ENCODE measurements around the gene EBI3. TPM values are rescaled to one million over a fixed set of nuclear protein-coding genes. Genes with fewer than 3 reads are reported as not detected.
"Not testable (repeated sequence)": the region's sequence is repeated elsewhere in the genome, so short reads cannot be mapped to it uniquely, and the experiment has no call there.

The EBI3 gene
- total RNA-seq, 1 experiment from 2014 or later: 2.7 TPM

- DNase-seq (ENCODE audit: low read depth): peak; percentile 62
Measured at GRCh38 chr19:4234142-4234861, 5.0 kb downstream of the EBI3 start.

GRCh38 chr19:4234862-4235201 lies 5.5 kb downstream of the EBI3 start:
- no peak for DNase-seq (ENCODE audit: low read depth)

- DNase-seq (ENCODE audit: low read depth): not testable (repeated sequence)
Measured at GRCh38 chr19:4237510-4237909, 8.2 kb downstream of the EBI3 start.

GRCh38 chr19:4238831-4239230 lies 9.5 kb downstream of the EBI3 start:
- DNase-seq (ENCODE audit: low read depth): no peak

GRCh38 chr19:4241824-4242430 lies 12.6 kb downstream of the EBI3 start:
- DNase-seq (ENCODE audit: low read depth): no peak

- DNase-seq (ENCODE audit: low read depth): not testable (repeated sequence)
Measured at GRCh38 chr19:4245938-4246337, 16.6 kb downstream of the EBI3 start.

- peak; percentile 99 for DNase-seq (ENCODE audit: low read depth)
Measured at GRCh38 chr19:4246767-4247593, 17.7 kb downstream of the EBI3 start, which contains the start of gene YJU2. Gene YJU2, plus strand, starts transcription at chr19:4247080. Its CDS starts 67 bp downstream, at chr19:4247147.

- no peak for DNase-seq (ENCODE audit: low read depth)
Measured at GRCh38 chr19:4256563-4256962, 27.2 kb downstream of the EBI3 start.

GRCh38 chr19:4257025-4257424 lies 27.7 kb downstream of the EBI3 start:
- DNase-seq (ENCODE audit: low read depth): no peak

GRCh38 chr19:4258181-4258580 lies 28.9 kb downstream of the EBI3 start:
- no peak for DNase-seq (ENCODE audit: low read depth)

GRCh38 chr19:4260613-4261191 lies 31.4 kb downstream of the EBI3 start:
- no peak for DNase-seq (ENCODE audit: low read depth)

GRCh38 chr19:4264812-4265211 lies 35.5 kb downstream of the EBI3 start:
- no peak for DNase-seq (ENCODE audit: low read depth)

GRCh38 chr19:4266253-4267000 lies 37.1 kb downstream of the EBI3 start:
- no peak for DNase-seq (ENCODE audit: low read depth)

- DNase-seq (ENCODE audit: low read depth): peak; percentile 48
Measured at GRCh38 chr19:4267101-4267900, 38.0 kb downstream of the EBI3 start.

GRCh38 chr19:4267901-4268815 lies 38.8 kb downstream of the EBI3 start:
- no peak for DNase-seq (ENCODE audit: low read depth)

GRCh38 chr19:4268816-4269430 lies 39.6 kb downstream of the EBI3 start:
- DNase-seq (ENCODE audit: low read depth): no peak

GRCh38 chr19:4272894-4273293 lies 43.6 kb downstream of the EBI3 start:
- no peak for DNase-seq (ENCODE audit: low read depth)

GRCh38 chr19:4274321-4274686 lies 45.0 kb downstream of the EBI3 start:
- DNase-seq (ENCODE audit: low read depth): not testable (repeated sequence)

- no peak for DNase-seq (ENCODE audit: low read depth)
Measured at GRCh38 chr19:4277191-4277696, 47.9 kb downstream of the EBI3 start.

Measured in M059J (cell line).